Measurements from ENCODE around the gene DDX6.
A peak's percentile ranks its signal among the peaks of the same experiment; 100 is the strongest.

Gene DDX6

DNA sequence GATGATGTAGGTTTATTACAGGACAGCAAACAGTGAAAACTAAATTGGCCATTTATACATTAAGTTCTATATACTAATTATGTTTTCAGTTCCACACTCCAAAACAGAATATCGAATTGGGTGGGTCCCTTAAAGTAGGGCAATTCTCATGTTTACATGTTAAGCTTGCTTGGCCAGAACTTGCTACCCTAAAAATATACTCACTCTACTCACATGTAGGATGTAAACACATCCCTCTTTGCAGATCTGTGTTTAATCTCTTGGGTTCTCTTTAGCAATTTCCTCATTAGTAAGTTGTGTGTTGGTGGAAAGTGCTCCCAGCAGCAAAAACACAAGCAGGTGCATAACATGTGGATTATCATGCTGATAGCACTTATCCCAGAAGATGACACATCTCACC, 22.6 kb upstream of the DDX6 start:
- no peaks in the 10 kb centered on the region for H3K9me3 ChIP-seq (ENCODE audit: control insufficient read depth, insufficient read depth, low read depth, low read length)
- TF ChIP-seq, protein P1, sequence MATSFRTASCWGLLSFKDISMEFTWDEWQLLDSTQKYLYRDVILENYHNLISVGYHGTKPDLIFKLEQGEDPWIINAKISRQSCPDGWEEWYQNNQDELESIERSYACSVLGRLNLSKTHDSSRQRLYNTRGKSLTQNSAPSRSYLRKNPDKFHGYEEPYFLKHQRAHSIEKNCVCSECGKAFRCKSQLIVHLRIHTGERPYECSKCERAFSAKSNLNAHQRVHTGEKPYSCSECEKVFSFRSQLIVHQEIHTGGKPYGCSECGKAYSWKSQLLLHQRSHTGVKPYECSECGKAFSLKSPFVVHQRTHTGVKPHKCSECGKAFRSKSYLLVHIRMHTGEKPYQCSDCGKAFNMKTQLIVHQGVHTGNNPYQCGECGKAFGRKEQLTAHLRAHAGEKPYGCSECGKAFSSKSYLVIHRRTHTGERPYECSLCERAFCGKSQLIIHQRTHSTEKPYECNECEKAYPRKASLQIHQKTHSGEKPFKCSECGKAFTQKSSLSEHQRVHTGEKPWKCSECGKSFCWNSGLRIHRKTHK (tag by site-specific recombination; IDR thresholded peaks at IDR 0.05), result no peak
- no peak overlapping the region for H3K27ac ChIP-seq (ENCODE audit: extremely low read depth, low read depth, low read length)
- CTCF ChIA-PET, result no interaction called here
- POLR2A ChIA-PET, result no interaction called here
- no peak overlapping the region for H3K4me3 ChIP-seq (ENCODE audit: low read depth, low read length)
- no peaks in the 10 kb centered on the region for H3K36me3 ChIP-seq (ENCODE audit: control insufficient read depth in 2 of 2, insufficient read depth in 1 of 2, low read length in 2 of 2)
- H3K4me1 ChIP-seq (ENCODE audit: control insufficient read depth, insufficient read depth, low read length), result no peaks in the 10 kb centered on the region

- Histone ChIP-seq H3K36me3 (ENCODE audit: control insufficient read depth in 2 of 2, insufficient read depth in 1 of 2, low read length in 2 of 2) (no peaks in the 10 kb centered on the region), H3K4me3 (ENCODE audit: low read depth, low read length) (no peak overlapping the region), H3K27ac (ENCODE audit: extremely low read depth, low read depth, low read length) (no peak overlapping the region), H3K9me3 (ENCODE audit: control insufficient read depth, insufficient read depth, low read depth, low read length) (no peaks in the 10 kb centered on the region), H3K4me1 (ENCODE audit: control insufficient read depth, insufficient read depth, low read length) (no peaks in the 10 kb centered on the region)
- ChIA-PET CTCF (no interaction called here), POLR2A (no interaction called here)
- no peak for TF ChIP-seq ZNF362 (tag by site-specific recombination; IDR thresholded peaks at IDR 0.05)
- TF ChIP-seq, protein P2, sequence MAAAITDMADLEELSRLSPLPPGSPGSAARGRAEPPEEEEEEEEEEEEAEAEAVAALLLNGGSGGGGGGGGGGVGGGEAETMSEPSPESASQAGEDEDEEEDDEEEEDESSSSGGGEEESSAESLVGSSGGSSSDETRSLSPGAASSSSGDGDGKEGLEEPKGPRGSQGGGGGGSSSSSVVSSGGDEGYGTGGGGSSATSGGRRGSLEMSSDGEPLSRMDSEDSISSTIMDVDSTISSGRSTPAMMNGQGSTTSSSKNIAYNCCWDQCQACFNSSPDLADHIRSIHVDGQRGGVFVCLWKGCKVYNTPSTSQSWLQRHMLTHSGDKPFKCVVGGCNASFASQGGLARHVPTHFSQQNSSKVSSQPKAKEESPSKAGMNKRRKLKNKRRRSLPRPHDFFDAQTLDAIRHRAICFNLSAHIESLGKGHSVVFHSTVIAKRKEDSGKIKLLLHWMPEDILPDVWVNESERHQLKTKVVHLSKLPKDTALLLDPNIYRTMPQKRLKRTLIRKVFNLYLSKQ (tag by site-specific recombination; IDR thresholded peaks at IDR 0.05; ENCODE audit: borderline replicate concordance), result no peak
- TF ChIP-seq ZNF155 (tag by site-specific recombination; IDR thresholded peaks at IDR 0.05), result no peak
Measured at GRCh38 chr11:118812485-118812884, 21.5 kb upstream of the DDX6 start.

DNA sequence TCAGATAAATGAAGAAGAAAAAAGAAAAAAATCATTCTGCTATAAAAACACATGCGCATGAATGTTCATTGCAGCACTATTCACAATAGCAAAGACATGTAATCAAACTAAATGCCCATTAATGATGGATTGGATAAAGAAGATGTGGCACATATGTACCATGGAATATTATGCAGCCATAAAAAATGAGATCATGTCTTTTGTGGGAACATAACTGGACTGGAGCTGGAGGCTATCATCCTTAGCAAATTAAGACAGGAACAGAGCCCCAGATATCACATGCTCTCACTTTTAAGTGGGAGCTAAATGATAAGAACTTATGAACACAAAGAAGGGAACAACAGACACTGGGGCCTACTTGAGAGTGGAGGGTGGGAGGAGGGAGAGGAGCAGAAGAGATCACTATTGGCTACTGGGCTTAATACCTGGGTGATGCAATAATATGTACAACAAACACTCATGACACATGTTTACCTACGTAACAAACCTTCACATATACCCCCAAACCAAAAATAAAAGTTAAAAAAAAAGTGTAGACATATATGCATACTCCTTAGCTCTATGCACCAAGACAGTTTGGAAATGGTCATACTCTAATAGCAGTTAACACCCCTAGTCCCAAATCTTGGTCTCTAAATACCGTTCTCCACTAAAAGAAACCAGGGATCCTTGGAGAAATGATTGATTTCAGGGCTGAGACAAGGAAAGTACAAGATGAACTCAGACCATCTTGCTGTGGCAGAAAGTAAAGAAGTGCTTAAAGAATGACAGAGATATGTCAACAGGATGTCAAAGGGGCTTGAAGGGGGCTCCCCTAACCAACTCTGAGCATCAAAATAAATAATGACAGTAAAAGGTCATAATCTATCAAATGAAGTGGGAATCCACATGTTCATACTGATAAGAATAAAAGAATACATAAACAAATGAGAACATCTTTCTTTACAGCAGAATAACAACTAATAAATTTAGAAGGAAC, 17.1 kb upstream of the DDX6 start:
- ChIA-PET POLR2A (no interaction called here), CTCF (no interaction called here)
- Histone ChIP-seq H3K9me3 (ENCODE audit: control insufficient read depth, insufficient read depth, low read depth, low read length) (no peaks in the 10 kb centered on the region), H3K4me1 (ENCODE audit: control insufficient read depth, insufficient read depth, low read length) (no peaks in the 10 kb centered on the region), H3K36me3 (ENCODE audit: control insufficient read depth in 2 of 2, insufficient read depth in 1 of 2, low read length in 2 of 2) (no peaks in the 10 kb centered on the region), H3K27ac (ENCODE audit: extremely low read depth, low read depth, low read length) (no peak overlapping the region), H3K4me3 (ENCODE audit: low read depth, low read length) (no peak overlapping the region)
- TF ChIP-seq KLF8 (tag by site-specific recombination; IDR thresholded peaks at IDR 0.05), result no peak
- TF ChIP-seq ZNF146 (tag by site-specific recombination; IDR thresholded peaks at IDR 0.05), result peak; percentile 60

DNA sequence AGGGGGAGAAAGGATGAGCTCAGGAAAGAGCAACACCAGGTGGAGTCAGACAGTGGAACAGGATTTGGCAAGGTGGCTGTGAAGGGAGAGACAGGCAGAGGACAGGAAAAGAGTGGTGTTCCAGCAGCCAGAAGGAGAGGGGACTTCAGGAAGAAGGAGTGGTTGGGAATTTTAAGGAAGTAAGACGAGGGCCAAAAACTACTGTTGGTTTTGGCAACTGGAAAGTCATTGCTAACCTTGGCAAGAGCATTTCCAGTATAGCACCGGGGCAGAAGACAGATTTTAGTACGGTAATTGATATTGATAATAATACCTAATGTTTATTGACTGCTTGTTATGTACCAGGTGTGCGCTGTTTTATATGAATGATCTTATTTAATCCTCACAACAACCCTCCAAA, 15.4 kb upstream of the DDX6 start:
- CTCF ChIA-PET, result interaction anchor here (0.6 kb wide), 1 partner anchor 269 kb away, joined by 3 read pairs; no protein-coding TSS in a partner anchor
- POLR2A ChIA-PET, result no interaction called here
- Histone ChIP-seq H3K36me3 (ENCODE audit: control insufficient read depth in 2 of 2, insufficient read depth in 1 of 2, low read length in 2 of 2) (no peaks in the 10 kb centered on the region), H3K27ac (ENCODE audit: extremely low read depth, low read depth, low read length) (no peak overlapping the region), H3K9me3 (ENCODE audit: control insufficient read depth, insufficient read depth, low read depth, low read length) (no peaks in the 10 kb centered on the region), H3K4me1 (ENCODE audit: control insufficient read depth, insufficient read depth, low read length) (no peaks in the 10 kb centered on the region), H3K4me3 (ENCODE audit: low read depth, low read length) (no peak overlapping the region)
- TF ChIP-seq, protein P3, sequence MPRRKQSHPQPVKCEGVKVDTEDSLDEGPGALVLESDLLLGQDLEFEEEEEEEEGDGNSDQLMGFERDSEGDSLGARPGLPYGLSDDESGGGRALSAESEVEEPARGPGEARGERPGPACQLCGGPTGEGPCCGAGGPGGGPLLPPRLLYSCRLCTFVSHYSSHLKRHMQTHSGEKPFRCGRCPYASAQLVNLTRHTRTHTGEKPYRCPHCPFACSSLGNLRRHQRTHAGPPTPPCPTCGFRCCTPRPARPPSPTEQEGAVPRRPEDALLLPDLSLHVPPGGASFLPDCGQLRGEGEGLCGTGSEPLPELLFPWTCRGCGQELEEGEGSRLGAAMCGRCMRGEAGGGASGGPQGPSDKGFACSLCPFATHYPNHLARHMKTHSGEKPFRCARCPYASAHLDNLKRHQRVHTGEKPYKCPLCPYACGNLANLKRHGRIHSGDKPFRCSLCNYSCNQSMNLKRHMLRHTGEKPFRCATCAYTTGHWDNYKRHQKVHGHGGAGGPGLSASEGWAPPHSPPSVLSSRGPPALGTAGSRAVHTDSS (tag by site-specific recombination; IDR thresholded peaks at IDR 0.05), result no peak
- TF ChIP-seq KLF9 (tag by site-specific recombination; IDR thresholded peaks at IDR 0.05; ENCODE audit: low read depth), result no peak
- TF ChIP-seq ZSCAN4 (tag by site-specific recombination; IDR thresholded peaks at IDR 0.05), result no peak

Measured in HEK293 (cell line).